Activated naive CD8-positive, alpha-beta T cell (primary cell): ENCODE measurements around the gene METTL25B.

Source experiments
- H3K27ac Mint-ChIP-seq: one replicate; pipeline ENCODE4 v1.8.0; 2021; ENCODE audit warnings: mixed read lengths
- H3K27me3 Mint-ChIP-seq: one replicate; pipeline ENCODE4 v1.8.0; 2021; ENCODE audit warnings: mixed read lengths
- H3K36me3 Mint-ChIP-seq: one replicate; pipeline ENCODE4 v1.8.0; 2021; ENCODE audit warnings: mixed read lengths
- H3K4me1 Mint-ChIP-seq: one replicate; pipeline ENCODE4 v1.8.0; 2021; ENCODE audit warnings: low read depth, mixed read lengths
- H3K4me3 Mint-ChIP-seq: one replicate; pipeline ENCODE4 v1.8.0; 2021; ENCODE audit warnings: mild to moderate bottlenecking, mixed read lengths
- H3K9me3 Mint-ChIP-seq: one replicate; pipeline ENCODE4 v1.8.0; 2021; ENCODE audit warnings: low read depth, mixed read lengths

Gene METTL25B

GRCh38 chr1:156693848-156694689 lies 34.2 kb upstream of the METTL25B start:
- Mint-ChIP-seq H3K27me3 (peaks cover 24% of the 10 kb centered on the region), H3K4me3 (no peak overlapping the region), H3K36me3 (no peaks in the 10 kb centered on the region), H3K4me1 (peaks cover 23% of the 10 kb centered on the region), H3K9me3 (no peaks in the 10 kb centered on the region), H3K27ac (no peak overlapping the region)

- no peaks in the 10 kb centered on the region for H3K9me3 Mint-ChIP-seq
- peaks cover 22% of the 10 kb centered on the region for H3K27me3 Mint-ChIP-seq
- no peak overlapping the region for H3K27ac Mint-ChIP-seq
- H3K4me3 Mint-ChIP-seq = no peak overlapping the region
- H3K36me3 Mint-ChIP-seq = no peaks in the 10 kb centered on the region
- H3K4me1 Mint-ChIP-seq = peaks cover 17% of the 10 kb centered on the region
Measured at GRCh38 chr1:156694690-156694962, 33.6 kb upstream of the METTL25B start.

- H3K4me3 Mint-ChIP-seq = no peak overlapping the region
- no peaks in the 10 kb centered on the region for H3K36me3 Mint-ChIP-seq
- peaks cover 19% of the 10 kb centered on the region for H3K4me1 Mint-ChIP-seq
- H3K9me3 Mint-ChIP-seq = no peaks in the 10 kb centered on the region
- no peak overlapping the region for H3K27ac Mint-ChIP-seq
- peaks cover 15% of the 10 kb centered on the region for H3K27me3 Mint-ChIP-seq
Measured at GRCh38 chr1:156696755-156697154, 31.5 kb upstream of the METTL25B start.

GRCh38 chr1:156697481-156697880 lies 30.8 kb upstream of the METTL25B start:
- Mint-ChIP-seq H3K9me3 (no peaks in the 10 kb centered on the region), H3K36me3 (no peaks in the 10 kb centered on the region), H3K27ac (no peak overlapping the region), H3K4me3 (no peak overlapping the region), H3K4me1 (peaks cover 12% of the 10 kb centered on the region), H3K27me3 (peaks cover 10% of the 10 kb centered on the region)

GRCh38 chr1:156698995-156699394 lies 29.3 kb upstream of the METTL25B start:
- H3K9me3 Mint-ChIP-seq = no peaks in the 10 kb centered on the region
- no peak overlapping the region for H3K4me3 Mint-ChIP-seq
- H3K27me3 Mint-ChIP-seq = peaks cover 8% of the 10 kb centered on the region
- no peak overlapping the region for H3K27ac Mint-ChIP-seq
- no peaks in the 10 kb centered on the region for H3K36me3 Mint-ChIP-seq
- peaks cover 7% of the 10 kb centered on the region for H3K4me1 Mint-ChIP-seq

- Mint-ChIP-seq H3K27ac (no peak overlapping the region), H3K4me3 (no peak overlapping the region), H3K9me3 (no peaks in the 10 kb centered on the region), H3K27me3 (peaks cover 5% of the 10 kb centered on the region), H3K36me3 (no peaks in the 10 kb centered on the region), H3K4me1 (peaks cover 20% of the 10 kb centered on the region)
Measured at GRCh38 chr1:156700736-156701531, 27.3 kb upstream of the METTL25B start.

GRCh38 chr1:156703336-156703735 lies 24.9 kb upstream of the METTL25B start:
- peaks cover 32% of the 10 kb centered on the region for H3K4me1 Mint-ChIP-seq
- H3K27ac Mint-ChIP-seq = no peak overlapping the region
- peaks cover 2% of the 10 kb centered on the region for H3K27me3 Mint-ChIP-seq
- H3K36me3 Mint-ChIP-seq = no peaks in the 10 kb centered on the region
- H3K9me3 Mint-ChIP-seq = no peaks in the 10 kb centered on the region
- H3K4me3 Mint-ChIP-seq = no peak overlapping the region

GRCh38 chr1:156703741-156704140 lies 24.5 kb upstream of the METTL25B start:
- H3K27me3 Mint-ChIP-seq = peaks cover 1% of the 10 kb centered on the region
- H3K4me1 Mint-ChIP-seq = peaks cover 32% of the 10 kb centered on the region
- H3K36me3 Mint-ChIP-seq = no peaks in the 10 kb centered on the region
- H3K9me3 Mint-ChIP-seq = no peaks in the 10 kb centered on the region
- H3K4me3 Mint-ChIP-seq = peak overlapping the region; percentile 46
- no peak overlapping the region for H3K27ac Mint-ChIP-seq

- peaks cover 32% of the 10 kb centered on the region for H3K4me1 Mint-ChIP-seq
Measured at GRCh38 chr1:156704166-156704711, 24.0 kb upstream of the METTL25B start.

GRCh38 chr1:156704930-156705320 lies 23.3 kb upstream of the METTL25B start:
- H3K27me3 Mint-ChIP-seq = no peaks in the 10 kb centered on the region
- no peaks in the 10 kb centered on the region for H3K36me3 Mint-ChIP-seq
- peak overlapping the region; percentile 65 for H3K4me3 Mint-ChIP-seq
- no peaks in the 10 kb centered on the region for H3K9me3 Mint-ChIP-seq
- peaks cover 32% of the 10 kb centered on the region for H3K4me1 Mint-ChIP-seq
- no peak overlapping the region for H3K27ac Mint-ChIP-seq

More at GRCh38 chr1:156704166-156704711, 24.0 kb upstream of the METTL25B start:
- Mint-ChIP-seq H3K9me3 (no peaks in the 10 kb centered on the region), H3K4me3 (peak overlapping the region; percentile 46), H3K27me3 (no peaks in the 10 kb centered on the region), H3K27ac (no peak overlapping the region), H3K36me3 (no peaks in the 10 kb centered on the region)

- H3K4me3 Mint-ChIP-seq = peak within 1 kb of the TSS; percentile 82
- H3K9me3 Mint-ChIP-seq = no peaks in the 10 kb centered on the region
- peak within 1 kb of the TSS; percentile 70 for H3K27ac Mint-ChIP-seq
- no peaks in the 10 kb centered on the region for H3K27me3 Mint-ChIP-seq
- no peaks in the 10 kb centered on the region for H3K36me3 Mint-ChIP-seq
- H3K4me1 Mint-ChIP-seq = peaks cover 32% of the 10 kb centered on the region
Measured at GRCh38 chr1:156705321-156705917, 22.9 kb upstream of the METTL25B start, which contains the start of gene CRABP2. Gene CRABP2 (minus strand): TSS chr1:156705583. CDS start chr1:156705446, 137 bp downstream.

GRCh38 chr1:156705918-156706656 lies 22.2 kb upstream of the METTL25B start:
- Mint-ChIP-seq H3K36me3 (no peaks in the 10 kb centered on the region), H3K4me3 (peak overlapping the region; percentile 82), H3K27me3 (no peaks in the 10 kb centered on the region), H3K27ac (peak overlapping the region; percentile 70), H3K9me3 (no peaks in the 10 kb centered on the region), H3K4me1 (peaks cover 28% of the 10 kb centered on the region)

GRCh38 chr1:156706657-156707416 lies 21.4 kb upstream of the METTL25B start:
- Mint-ChIP-seq H3K27me3 (no peaks in the 10 kb centered on the region), H3K4me1 (peaks cover 25% of the 10 kb centered on the region), H3K4me3 (peak overlapping the region; percentile 82), H3K9me3 (no peaks in the 10 kb centered on the region), H3K27ac (no peak overlapping the region), H3K36me3 (no peaks in the 10 kb centered on the region)
